Stomach (tissue), 9 donors: ENCODE measurements around the gene INSM2. TPM values are rescaled to one million over a fixed set of nuclear protein-coding genes. Genes with fewer than 3 reads are reported as not detected.
A peak's percentile ranks its signal among the peaks of the same experiment; 100 is the strongest.

ENCODE experiments used
- DNase-seq, 2 donors: peaks; one replicate each; pipeline versions ENCODE4 v3.0.0 to v3.0.0-alpha.2; 2013 to 2019
- H3K27ac ChIP-seq, 5 donors: fragments of 200-600 bp in 4 of 5; sonication (generic) in 4 of 5; one replicate each; pipeline ENCODE4 v1.5.1; 2013 to 2019; ENCODE audit warnings: mild to moderate bottlenecking in 1 of 5, moderate library complexity in 1 of 5
- H3K27me3 ChIP-seq, 3 donors: fragments of 200-600 bp; sonication (generic); one replicate each; pipeline ENCODE4 v1.5.1; 2017 to 2019; ENCODE audit warnings: mixed run types in 1 of 3
- H3K36me3 ChIP-seq, 4 donors: fragments of 200-600 bp; sonication (generic); 1 replicate in 3 of 4; 2 replicates in 1 of 4; pipeline ENCODE4 v1.5.1; 2016 to 2019
- H3K4me1 ChIP-seq, 4 donors: fragments of 200-600 bp; sonication (generic); one replicate each; pipeline ENCODE4 v1.5.1; 2016 to 2019
- H3K4me3 ChIP-seq, 4 donors: fragments of 200-600 bp; sonication (generic) in 3 of 4; one replicate each; pipeline ENCODE4 v1.5.1; 2016 to 2019; ENCODE audit warnings: mild to moderate bottlenecking in 1 of 4
- H3K9me3 ChIP-seq, 4 donors: fragments of 200-600 bp; sonication (generic); one replicate each; pipeline ENCODE4 v1.5.1; 2016 to 2019
- CTCF ChIP-seq, 7 experiments: fragments of 450-650 bp in 4 of 7; fragments of 200-600 bp in 3 of 7; sonication (generic) in 3 of 7; IDR thresholded peaks; one replicate each; pipeline ENCODE4 v1.5.1; 2016 to 2019; ENCODE audit warnings: antibody characterized with exemption in 7 of 7, control low read depth in 2 of 7, mild to moderate bottlenecking in 1 of 7
- EP300 ChIP-seq: sonication (generic); formaldehyde crosslinking; IDR thresholded peaks from one replicate; pipeline ENCODE4 v1.6.1; 2017; ENCODE audit warnings: antibody characterized with exemption
- POLR2A ChIP-seq, 4 donors: fragments of 450-650 bp; IDR thresholded peaks; one replicate each; pipeline ENCODE4 v1.6.1; 2016; ENCODE audit warnings: antibody characterized with exemption in 4 of 4, control low read depth in 2 of 4, mild to moderate bottlenecking in 1 of 4, moderate library complexity in 1 of 4
- POLR2AphosphoS5 ChIP-seq, 3 donors: sonication (generic); formaldehyde crosslinking; IDR thresholded peaks; one replicate each; pipeline ENCODE4 v1.6.1; 2016; ENCODE audit warnings: antibody characterized with exemption in 3 of 3
- WGBS, 5 donors: extraction: QIAGEN DNeasy Blood & Tissue Kit in 3 of 5; methylation state at CpG; one replicate each; pipeline versions ENCODE4 v1.1.5 to v1.1.7; 2013 to 2018; 5-methylcytosine and 5-hydroxymethylcytosine counted together
- intact Hi-C: fragments of 100-400 bp; cut with DNase I; formaldehyde crosslinking; loops from one replicate; pipeline ENCODE4 v1.15.1; 2023; ENCODE audit warnings: low total_unique reads
- polyA plus RNA-seq, 3 donors: library from polyadenylated mRNA; stranded (reverse); fragments of 200-250 nt; gene quantifications; one replicate each; pipeline ENCODE4 v1.2.3, GENCODE V29; 2013
- total RNA-seq, 5 donors: library from RNA; depleted of rRNA; stranded (reverse); fragments of >200 nt; gene quantifications; one replicate each; pipeline versions ENCODE4 v1.1.0 to v1.2.3, GENCODE V29; 2014 to 2016
- donor health status: healthy with polysubstance abuse.
- donor health status: Bipolar disorder and iron deficiency.
- donor health status: healthy.

INSM2 gene
- total and polyA plus RNA-seq, 8 donors = not detected

- intact Hi-C loops = no loop called here
- 10 to 31% (median 10%) methylated on average over 9 to 37 of the region's 37 CpGs for WGBS, 5 donors
Observed at GRCh38 chr14:35535483-35536112, 1.6 kb downstream of the INSM2 start.

GRCh38 chr14:35539969-35540368, 6.0 kb downstream of the INSM2 start:
- DNase-seq = no peak
- peaks cover 6 to 34% (median 21%) of the 10 kb centered on the region in 4 donors for H3K36me3 ChIP-seq
- intact Hi-C loops = no loop called here

More at GRCh38 chr14:35535483-35536112, 1.6 kb downstream of the INSM2 start:
- Histone ChIP-seq H3K27ac (no peak overlapping the region), H3K4me3 (peak overlapping the region in 3 of 4 donors; percentile 22 to 81 (median 78)), H3K9me3 (no peaks in the 10 kb centered on the region), H3K36me3 (peaks cover 6 to 15% (median 10%) of the 10 kb centered on the region in 4 donors), H3K27me3 (peaks cover 5 to 63% (median 45%) of the 10 kb centered on the region in 3 donors), H3K4me1 (peaks cover 24 to 31% (median 30%) of the 10 kb centered on the region in 4 donors)
- TF ChIP-seq POLR2AphosphoS5 (IDR thresholded peaks at IDR 0.05) = no peak
- no peak for TF ChIP-seq EP300
- no peak for TF ChIP-seq CTCF (IDR thresholded peaks at IDR 0.05)
- no peak for TF ChIP-seq POLR2A (IDR thresholded peaks at IDR 0.05)
- DNase-seq = no peak

GRCh38 chr14:35543006-35543405, 9.0 kb downstream of the INSM2 start:
- H3K9me3 ChIP-seq = no peaks in the 10 kb centered on the region
- no peak overlapping the region for H3K4me3 ChIP-seq
- H3K27ac ChIP-seq = no peak overlapping the region
- WGBS, 5 donors = 97% methylated on average over 5 of the region's 5 CpGs
- no peaks in the 10 kb centered on the region for H3K4me1 ChIP-seq
- TF ChIP-seq EP300 (no peak), POLR2AphosphoS5 (IDR thresholded peaks at IDR 0.05) (no peak)
- H3K27me3 ChIP-seq = no peaks in the 10 kb centered on the region
- intact Hi-C loops = no loop called here
- no peak for DNase-seq
- peaks cover 0 to 29% (median 16%) of the 10 kb centered on the region in 4 donors for H3K36me3 ChIP-seq

More at GRCh38 chr14:35539969-35540368, 6.0 kb downstream of the INSM2 start:
- no peak for TF ChIP-seq CTCF (IDR thresholded peaks at IDR 0.05)
- no peak for TF ChIP-seq POLR2A (IDR thresholded peaks at IDR 0.05)
- TF ChIP-seq EP300 = no peak
- no peak for TF ChIP-seq POLR2AphosphoS5 (IDR thresholded peaks at IDR 0.05)
- H3K4me3 ChIP-seq = no peak overlapping the region
- peaks cover 6 to 9% (median 8%) of the 10 kb centered on the region in 4 donors for H3K4me1 ChIP-seq
- no peak overlapping the region for H3K27ac ChIP-seq
- 57 to 67% (median 63%) methylated on average over 2 of the region's 2 CpGs for WGBS, 5 donors
- H3K27me3 ChIP-seq = peaks cover under 1 to 19% (median 11%) of the 10 kb centered on the region in 3 donors
- no peaks in the 10 kb centered on the region for H3K9me3 ChIP-seq

- Histone ChIP-seq H3K36me3 (peaks cover 0 to 11% (median 5%) of the 10 kb centered on the region in 4 donors), H3K4me3 (no peak overlapping the region), H3K4me1 (no peaks in the 10 kb centered on the region), H3K27ac (no peak overlapping the region), H3K9me3 (no peaks in the 10 kb centered on the region), H3K27me3 (no peaks in the 10 kb centered on the region)
- TF ChIP-seq CTCF (IDR thresholded peaks at IDR 0.05) (no peak), POLR2A (IDR thresholded peaks at IDR 0.05) (no peak), EP300 (no peak), POLR2AphosphoS5 (IDR thresholded peaks at IDR 0.05) (no peak)
- whole genome bisulfite sequencing, 5 donors = 78 to 86% (median 81%) methylated on average over 4 of the region's 4 CpGs
- DNase-seq = no peak
- intact Hi-C loops = no loop called here
Observed at GRCh38 chr14:35549551-35549950, 15.6 kb downstream of the INSM2 start.

- Histone ChIP-seq H3K4me1 (no peaks in the 10 kb centered on the region), H3K4me3 (no peak overlapping the region), H3K27ac (no peak overlapping the region), H3K36me3 (peaks cover 0 to 6% (median 5%) of the 10 kb centered on the region in 4 donors), H3K9me3 (no peaks in the 10 kb centered on the region), H3K27me3 (no peaks in the 10 kb centered on the region)
- intact Hi-C loops = no loop called here
- TF ChIP-seq CTCF (IDR thresholded peaks at IDR 0.05) (no peak), POLR2AphosphoS5 (IDR thresholded peaks at IDR 0.05) (no peak), POLR2A (IDR thresholded peaks at IDR 0.05) (no peak)
- DNase-seq = no peak
- WGBS, 5 donors = 94 to 100% (median 100%) methylated on average over 1 of the region's 1 CpG
Observed at GRCh38 chr14:35551081-35551480, 17.1 kb downstream of the INSM2 start.
